ENCODE results near the gene ZNF329. TPM values are rescaled to one million over a fixed set of nuclear protein-coding genes. Genes with fewer than 3 reads are reported as not detected.

The ZNF329 gene
- total and polyA plus RNA-seq, 2 experiments from 2014 or later = 2.7 to 16.9 TPM

DNA sequence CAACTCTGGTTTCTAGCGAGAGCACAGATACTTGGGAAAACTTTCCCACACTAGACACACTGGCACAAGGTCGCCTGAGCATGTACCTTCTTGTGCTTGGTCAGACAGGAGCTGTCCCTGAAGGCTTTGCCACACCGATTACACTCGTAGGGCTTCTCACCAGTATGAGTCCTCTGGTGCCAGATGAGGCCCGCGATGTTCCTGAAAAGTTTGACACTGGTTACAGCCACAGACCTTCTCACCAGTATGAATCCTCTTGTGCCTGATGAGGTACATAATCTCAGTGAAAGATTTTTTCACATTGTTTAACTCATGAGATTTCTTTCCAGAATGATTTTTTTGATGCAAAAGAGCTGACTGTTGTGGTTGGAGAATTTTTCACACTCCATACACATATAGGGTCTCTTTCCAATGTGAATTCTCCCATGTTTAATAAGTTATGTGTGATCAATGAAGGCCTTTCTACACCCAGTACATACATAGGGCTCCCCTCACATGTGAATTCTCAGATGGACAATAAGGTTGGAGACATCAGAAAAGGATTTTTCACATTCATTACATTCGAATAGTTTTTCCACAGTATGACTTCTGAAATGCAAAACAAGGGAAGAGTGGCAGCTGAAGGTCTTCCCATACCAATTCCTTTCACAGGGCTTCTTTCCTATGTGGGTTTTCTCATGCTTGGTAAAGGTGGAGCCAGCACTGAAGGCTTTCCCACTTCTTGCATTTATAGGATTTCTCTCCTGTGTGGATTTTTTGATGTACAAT, 42.6 kb downstream of the ZNF329 start:
- ATAC-seq (no peak), DNase-seq (ENCODE audit: low spot score) (no peak)
- no peak for TF ChIP-seq EZH2 (IDR thresholded peaks at IDR 0.05; ENCODE audit: low read depth, unreplicated experiment)
- no peak for TF ChIP-seq ZNF114 (CRISPR knock-in tag; IDR thresholded peaks at IDR 0.05)
- no peak for TF ChIP-seq NANOG (IDR thresholded peaks at IDR 0.05; ENCODE audit: borderline replicate concordance)
- TF ChIP-seq STAT1 (IDR thresholded peaks at IDR 0.05; ENCODE audit: unreplicated experiment) = no peak
- no peak for TF ChIP-seq ZNF331 (CRISPR knock-in tag; IDR thresholded peaks at IDR 0.05; ENCODE audit: low read depth)
- TF ChIP-seq, protein P1, sequence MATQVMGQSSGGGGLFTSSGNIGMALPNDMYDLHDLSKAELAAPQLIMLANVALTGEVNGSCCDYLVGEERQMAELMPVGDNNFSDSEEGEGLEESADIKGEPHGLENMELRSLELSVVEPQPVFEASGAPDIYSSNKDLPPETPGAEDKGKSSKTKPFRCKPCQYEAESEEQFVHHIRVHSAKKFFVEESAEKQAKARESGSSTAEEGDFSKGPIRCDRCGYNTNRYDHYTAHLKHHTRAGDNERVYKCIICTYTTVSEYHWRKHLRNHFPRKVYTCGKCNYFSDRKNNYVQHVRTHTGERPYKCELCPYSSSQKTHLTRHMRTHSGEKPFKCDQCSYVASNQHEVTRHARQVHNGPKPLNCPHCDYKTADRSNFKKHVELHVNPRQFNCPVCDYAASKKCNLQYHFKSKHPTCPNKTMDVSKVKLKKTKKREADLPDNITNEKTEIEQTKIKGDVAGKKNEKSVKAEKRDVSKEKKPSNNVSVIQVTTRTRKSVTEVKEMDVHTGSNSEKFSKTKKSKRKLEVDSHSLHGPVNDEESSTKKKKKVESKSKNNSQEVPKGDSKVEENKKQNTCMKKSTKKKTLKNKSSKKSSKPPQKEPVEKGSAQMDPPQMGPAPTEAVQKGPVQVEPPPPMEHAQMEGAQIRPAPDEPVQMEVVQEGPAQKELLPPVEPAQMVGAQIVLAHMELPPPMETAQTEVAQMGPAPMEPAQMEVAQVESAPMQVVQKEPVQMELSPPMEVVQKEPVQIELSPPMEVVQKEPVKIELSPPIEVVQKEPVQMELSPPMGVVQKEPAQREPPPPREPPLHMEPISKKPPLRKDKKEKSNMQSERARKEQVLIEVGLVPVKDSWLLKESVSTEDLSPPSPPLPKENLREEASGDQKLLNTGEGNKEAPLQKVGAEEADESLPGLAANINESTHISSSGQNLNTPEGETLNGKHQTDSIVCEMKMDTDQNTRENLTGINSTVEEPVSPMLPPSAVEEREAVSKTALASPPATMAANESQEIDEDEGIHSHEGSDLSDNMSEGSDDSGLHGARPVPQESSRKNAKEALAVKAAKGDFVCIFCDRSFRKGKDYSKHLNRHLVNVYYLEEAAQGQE (IDR thresholded peaks at IDR 0.05; ENCODE audit: unreplicated experiment) = no peak
- TF ChIP-seq EZH2phosphoT487 (IDR thresholded peaks at IDR 0.05; ENCODE audit: unreplicated experiment) = no peak
- no peak for TF ChIP-seq JUNB (IDR thresholded peaks at IDR 0.05; ENCODE audit: unreplicated experiment)
- no peak for TF ChIP-seq CREB1 (CRISPR knock-in tag; IDR thresholded peaks at IDR 0.05; ENCODE audit: low read depth)
- TF ChIP-seq, protein P2, sequence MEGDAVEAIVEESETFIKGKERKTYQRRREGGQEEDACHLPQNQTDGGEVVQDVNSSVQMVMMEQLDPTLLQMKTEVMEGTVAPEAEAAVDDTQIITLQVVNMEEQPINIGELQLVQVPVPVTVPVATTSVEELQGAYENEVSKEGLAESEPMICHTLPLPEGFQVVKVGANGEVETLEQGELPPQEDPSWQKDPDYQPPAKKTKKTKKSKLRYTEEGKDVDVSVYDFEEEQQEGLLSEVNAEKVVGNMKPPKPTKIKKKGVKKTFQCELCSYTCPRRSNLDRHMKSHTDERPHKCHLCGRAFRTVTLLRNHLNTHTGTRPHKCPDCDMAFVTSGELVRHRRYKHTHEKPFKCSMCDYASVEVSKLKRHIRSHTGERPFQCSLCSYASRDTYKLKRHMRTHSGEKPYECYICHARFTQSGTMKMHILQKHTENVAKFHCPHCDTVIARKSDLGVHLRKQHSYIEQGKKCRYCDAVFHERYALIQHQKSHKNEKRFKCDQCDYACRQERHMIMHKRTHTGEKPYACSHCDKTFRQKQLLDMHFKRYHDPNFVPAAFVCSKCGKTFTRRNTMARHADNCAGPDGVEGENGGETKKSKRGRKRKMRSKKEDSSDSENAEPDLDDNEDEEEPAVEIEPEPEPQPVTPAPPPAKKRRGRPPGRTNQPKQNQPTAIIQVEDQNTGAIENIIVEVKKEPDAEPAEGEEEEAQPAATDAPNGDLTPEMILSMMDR (conservative IDR thresholded peaks at IDR 0.05; ENCODE audit: low read depth in 2 of 2) = no peak
- TF ChIP-seq POLR2AphosphoS5 (IDR thresholded peaks at IDR 0.05; ENCODE audit: low read depth) = no peak
- TF ChIP-seq, protein P3, sequence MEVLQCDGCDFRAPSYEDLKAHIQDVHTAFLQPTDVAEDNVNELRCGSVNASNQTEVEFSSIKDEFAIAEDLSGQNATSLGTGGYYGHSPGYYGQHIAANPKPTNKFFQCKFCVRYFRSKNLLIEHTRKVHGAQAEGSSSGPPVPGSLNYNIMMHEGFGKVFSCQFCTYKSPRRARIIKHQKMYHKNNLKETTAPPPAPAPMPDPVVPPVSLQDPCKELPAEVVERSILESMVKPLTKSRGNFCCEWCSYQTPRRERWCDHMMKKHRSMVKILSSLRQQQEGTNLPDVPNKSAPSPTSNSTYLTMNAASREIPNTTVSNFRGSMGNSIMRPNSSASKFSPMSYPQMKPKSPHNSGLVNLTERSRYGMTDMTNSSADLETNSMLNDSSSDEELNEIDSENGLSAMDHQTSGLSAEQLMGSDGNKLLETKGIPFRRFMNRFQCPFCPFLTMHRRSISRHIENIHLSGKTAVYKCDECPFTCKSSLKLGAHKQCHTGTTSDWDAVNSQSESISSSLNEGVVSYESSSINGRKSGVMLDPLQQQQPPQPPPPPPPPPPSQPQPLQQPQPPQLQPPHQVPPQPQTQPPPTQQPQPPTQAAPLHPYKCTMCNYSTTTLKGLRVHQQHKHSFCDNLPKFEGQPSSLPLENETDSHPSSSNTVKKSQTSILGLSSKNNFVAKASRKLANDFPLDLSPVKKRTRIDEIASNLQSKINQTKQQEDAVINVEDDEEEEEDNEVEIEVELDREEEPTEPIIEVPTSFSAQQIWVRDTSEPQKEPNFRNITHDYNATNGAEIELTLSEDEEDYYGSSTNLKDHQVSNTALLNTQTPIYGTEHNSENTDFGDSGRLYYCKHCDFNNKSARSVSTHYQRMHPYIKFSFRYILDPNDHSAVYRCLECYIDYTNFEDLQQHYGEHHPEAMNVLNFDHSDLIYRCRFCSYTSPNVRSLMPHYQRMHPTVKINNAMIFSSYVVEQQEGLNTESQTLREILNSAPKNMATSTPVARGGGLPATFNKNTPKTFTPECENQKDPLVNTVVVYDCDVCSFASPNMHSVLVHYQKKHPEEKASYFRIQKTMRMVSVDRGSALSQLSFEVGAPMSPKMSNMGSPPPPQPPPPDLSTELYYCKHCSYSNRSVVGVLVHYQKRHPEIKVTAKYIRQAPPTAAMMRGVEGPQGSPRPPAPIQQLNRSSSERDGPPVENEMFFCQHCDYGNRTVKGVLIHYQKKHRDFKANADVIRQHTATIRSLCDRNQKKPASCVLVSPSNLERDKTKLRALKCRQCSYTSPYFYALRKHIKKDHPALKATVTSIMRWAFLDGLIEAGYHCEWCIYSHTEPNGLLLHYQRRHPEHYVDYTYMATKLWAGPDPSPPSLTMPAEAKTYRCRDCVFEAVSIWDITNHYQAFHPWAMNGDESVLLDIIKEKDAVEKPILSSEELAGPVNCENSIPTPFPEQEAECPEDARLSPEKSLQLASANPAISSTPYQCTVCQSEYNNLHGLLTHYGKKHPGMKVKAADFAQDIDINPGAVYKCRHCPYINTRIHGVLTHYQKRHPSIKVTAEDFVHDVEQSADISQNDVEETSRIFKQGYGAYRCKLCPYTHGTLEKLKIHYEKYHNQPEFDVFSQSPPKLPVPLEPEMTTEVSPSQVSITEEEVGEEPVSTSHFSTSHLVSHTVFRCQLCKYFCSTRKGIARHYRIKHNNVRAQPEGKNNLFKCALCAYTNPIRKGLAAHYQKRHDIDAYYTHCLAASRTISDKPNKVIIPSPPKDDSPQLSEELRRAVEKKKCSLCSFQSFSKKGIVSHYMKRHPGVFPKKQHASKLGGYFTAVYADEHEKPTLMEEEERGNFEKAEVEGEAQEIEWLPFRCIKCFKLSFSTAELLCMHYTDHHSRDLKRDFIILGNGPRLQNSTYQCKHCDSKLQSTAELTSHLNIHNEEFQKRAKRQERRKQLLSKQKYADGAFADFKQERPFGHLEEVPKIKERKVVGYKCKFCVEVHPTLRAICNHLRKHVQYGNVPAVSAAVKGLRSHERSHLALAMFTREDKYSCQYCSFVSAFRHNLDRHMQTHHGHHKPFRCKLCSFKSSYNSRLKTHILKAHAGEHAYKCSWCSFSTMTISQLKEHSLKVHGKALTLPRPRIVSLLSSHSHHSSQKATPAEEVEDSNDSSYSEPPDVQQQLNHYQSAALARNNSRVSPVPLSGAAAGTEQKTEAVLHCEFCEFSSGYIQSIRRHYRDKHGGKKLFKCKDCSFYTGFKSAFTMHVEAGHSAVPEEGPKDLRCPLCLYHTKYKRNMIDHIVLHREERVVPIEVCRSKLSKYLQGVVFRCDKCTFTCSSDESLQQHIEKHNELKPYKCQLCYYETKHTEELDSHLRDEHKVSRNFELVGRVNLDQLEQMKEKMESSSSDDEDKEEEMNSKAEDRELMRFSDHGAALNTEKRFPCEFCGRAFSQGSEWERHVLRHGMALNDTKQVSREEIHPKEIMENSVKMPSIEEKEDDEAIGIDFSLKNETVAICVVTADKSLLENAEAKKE (CRISPR knock-in tag; IDR thresholded peaks at IDR 0.05) = no peak
- TF ChIP-seq, protein P4, sequence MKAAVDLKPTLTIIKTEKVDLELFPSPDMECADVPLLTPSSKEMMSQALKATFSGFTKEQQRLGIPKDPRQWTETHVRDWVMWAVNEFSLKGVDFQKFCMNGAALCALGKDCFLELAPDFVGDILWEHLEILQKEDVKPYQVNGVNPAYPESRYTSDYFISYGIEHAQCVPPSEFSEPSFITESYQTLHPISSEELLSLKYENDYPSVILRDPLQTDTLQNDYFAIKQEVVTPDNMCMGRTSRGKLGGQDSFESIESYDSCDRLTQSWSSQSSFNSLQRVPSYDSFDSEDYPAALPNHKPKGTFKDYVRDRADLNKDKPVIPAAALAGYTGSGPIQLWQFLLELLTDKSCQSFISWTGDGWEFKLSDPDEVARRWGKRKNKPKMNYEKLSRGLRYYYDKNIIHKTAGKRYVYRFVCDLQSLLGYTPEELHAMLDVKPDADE (IDR thresholded peaks at IDR 0.05) = no peak
- Histone ChIP-seq H3K4me1 (ENCODE audit: insufficient read depth) (no peaks in the 10 kb centered on the region), H3K79me2 (replicated peaks; ENCODE audit: insufficient read depth) (no peaks in the 10 kb centered on the region), H3K27ac (ENCODE audit: low read depth) (no peak overlapping the region), H3F3A (replicated peaks; ENCODE audit: low read depth) (no peaks in the 10 kb centered on the region), H4K20me1 (replicated peaks; ENCODE audit: insufficient read depth) (no peaks in the 10 kb centered on the region), H3K9me2 (ENCODE audit: insufficient read depth) (no peaks in the 10 kb centered on the region), H3K27me3 (ENCODE audit: insufficient read depth) (no peaks in the 10 kb centered on the region), H3K4me2 (no peak overlapping the region), H2AFZ (no peak overlapping the region), H3K36me3 (ENCODE audit: insufficient read depth) (peaks cover 4% of the 10 kb centered on the region; the same call in 1 of the 2 replicates), H3K4me3 (no peak overlapping the region)
- Mint-ChIP-seq H3K9me3 (peaks cover 89% of the 10 kb centered on the region), H3K27me3 (ENCODE audit: insufficient read depth, low read depth, poor library complexity) (no peaks in the 10 kb centered on the region), H3K4me3 (no peak overlapping the region), H3K4me1 (no peaks in the 10 kb centered on the region), H3K27ac (no peak overlapping the region), H3K36me3 (ENCODE audit: low read depth) (peaks cover 40% of the 10 kb centered on the region)
